ENCODE data around the gene TPCN2. TPM values are rescaled to one million over a fixed set of nuclear protein-coding genes. Genes with fewer than 3 reads are reported as not detected.
"Not testable (repeated sequence)": the region's sequence is repeated elsewhere in the genome, so short reads cannot be mapped to it uniquely, and the experiment has no call there.

Gene TPCN2
- total RNA-seq = 10 to 100 TPM in 1 of 2 donors, 1 to 10 TPM in 1; 8.7 to 13.8 TPM
- 10 to 100 TPM; 16.8 to 25.9 TPM for polyA plus RNA-seq (ENCODE audit: insufficient read length in 2 of 2)
- long read RNA-seq, donor 1, partial matches to known transcripts = 0 of 1 reads
- long read RNA-seq, donor 1, other reads (novel, unspliced or antisense) = 0 of 1 reads
- long read RNA-seq, donor 2 = 0 reads
- long read RNA-seq, donor 3, partial matches to known transcripts = 0 of 1 reads
- long read RNA-seq, donor 3, other reads (novel, unspliced or antisense) = 0 of 1 reads
- long read RNA-seq, donor 4 = 0 reads

DNA sequence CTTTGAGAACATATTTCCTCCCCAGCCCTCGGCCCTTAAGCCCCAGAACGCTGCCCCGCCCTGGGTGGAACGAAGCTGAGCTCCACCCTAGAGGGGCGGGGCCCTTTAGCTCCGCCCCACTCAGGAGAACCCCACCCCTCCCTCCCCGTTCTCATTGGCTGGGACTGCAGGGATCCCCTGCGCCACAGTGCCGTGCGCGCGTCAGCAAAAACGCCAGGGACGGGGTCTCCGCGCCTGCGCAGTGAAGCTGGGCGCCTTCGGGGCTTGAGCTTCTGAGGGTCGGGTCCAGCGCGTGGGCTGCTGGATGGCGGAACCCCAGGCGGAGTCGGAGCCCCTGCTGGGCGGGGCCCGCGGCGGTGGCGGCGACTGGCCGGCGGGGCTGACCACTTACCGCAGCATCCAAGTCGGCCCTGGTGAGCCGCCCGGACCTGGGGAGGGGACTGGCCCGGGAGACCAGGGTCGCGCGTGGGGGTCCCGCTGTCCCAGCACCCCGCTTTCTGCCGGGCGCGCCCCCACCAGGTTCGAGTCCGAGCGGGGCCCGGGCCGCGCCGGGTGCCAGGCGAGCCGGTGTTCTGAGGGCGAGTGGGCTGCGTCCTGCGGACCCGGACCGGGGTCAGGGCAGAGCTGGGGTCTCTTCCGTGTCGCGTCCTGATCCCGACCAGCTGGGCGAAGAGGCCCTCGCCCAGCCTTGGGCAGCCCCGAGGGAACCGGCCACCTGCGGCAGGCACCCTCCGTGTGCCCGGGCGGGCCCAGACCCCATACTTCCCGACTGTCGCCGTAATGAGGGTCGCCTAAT is at the start of gene TPCN2:
Gene TPCN2 (plus strand): TSS at position 239 of the 796 bp plus-strand sequence. CDS start 66 bp downstream, at position 305.
- Histone ChIP-seq H3K27me3 (ENCODE audit: control insufficient read depth, insufficient read depth, low read length) (no peaks in the 10 kb centered on the region), H3K4me1 (ENCODE audit: control insufficient read depth, insufficient read depth, low read length) (peaks cover 50% of the 10 kb centered on the region), H3K27ac (ENCODE audit: low read depth, low read length) (peak within 1 kb of the TSS; percentile 57), H3K9me3 (ENCODE audit: control insufficient read depth, insufficient read depth, low read length) (no peaks in the 10 kb centered on the region), H3K4me3 (ENCODE audit: low read depth, low read length) (peak within 1 kb of the TSS; percentile 61), H3K36me3 (ENCODE audit: control insufficient read depth, insufficient read depth, low read length) (peaks cover 22% of the 10 kb centered on the region)
- DNase-seq (ENCODE audit: low read depth in 4 of 6, low spot score in 6 of 6) = peak; percentile 79 to 99 (median 94)
- under 1% methylated on average over 76 of the region's 76 CpGs for WGBS (ENCODE audit: insufficient coverage)

DNA sequence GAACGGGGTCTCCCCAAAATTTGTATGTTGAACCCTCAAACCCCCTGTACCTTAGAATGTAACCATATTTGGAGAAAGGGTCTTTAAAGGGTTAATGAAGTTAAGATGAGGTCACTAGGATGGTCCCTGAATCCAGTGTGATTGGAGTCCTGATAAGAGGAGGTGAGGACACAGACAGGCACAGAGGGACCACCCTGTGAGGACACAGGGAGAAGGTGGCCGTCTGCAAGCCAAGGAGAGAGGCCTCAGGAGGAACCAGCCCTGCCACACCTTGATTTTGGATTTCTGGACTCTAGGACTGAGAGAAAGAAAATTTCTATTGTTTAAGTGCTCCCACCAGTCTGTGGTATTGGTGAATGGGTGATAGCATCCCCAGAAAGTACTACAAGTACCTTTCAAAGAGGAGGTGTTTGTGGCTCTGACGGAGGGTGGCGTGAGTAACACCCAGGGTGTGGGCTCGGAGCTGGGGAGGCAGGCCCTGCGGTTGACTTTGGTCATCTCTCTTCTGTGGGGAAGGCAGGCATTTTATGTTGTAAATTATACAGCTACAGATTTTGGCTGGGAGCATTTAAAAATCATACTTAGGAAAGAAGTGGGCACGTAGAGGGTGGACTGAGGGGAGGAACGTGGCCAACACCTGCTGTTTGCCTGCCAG is 49.5 kb upstream of the TPCN2 start:
- no peak for DNase-seq (ENCODE audit: low read depth in 4 of 6, low spot score in 6 of 6)
- Histone ChIP-seq H3K4me1 (ENCODE audit: control insufficient read depth, insufficient read depth, low read length) (peaks cover 32% of the 10 kb centered on the region), H3K4me3 (ENCODE audit: low read depth, low read length) (no peak overlapping the region), H3K36me3 (ENCODE audit: control insufficient read depth, insufficient read depth, low read length) (no peaks in the 10 kb centered on the region), H3K9me3 (ENCODE audit: control insufficient read depth, insufficient read depth, low read length) (no peaks in the 10 kb centered on the region), H3K27me3 (ENCODE audit: control insufficient read depth, insufficient read depth, low read length) (no peaks in the 10 kb centered on the region), H3K27ac (ENCODE audit: low read depth, low read length) (no peak overlapping the region)
- WGBS (ENCODE audit: insufficient coverage) = 79% methylated on average over 6 of the region's 8 CpGs

DNA sequence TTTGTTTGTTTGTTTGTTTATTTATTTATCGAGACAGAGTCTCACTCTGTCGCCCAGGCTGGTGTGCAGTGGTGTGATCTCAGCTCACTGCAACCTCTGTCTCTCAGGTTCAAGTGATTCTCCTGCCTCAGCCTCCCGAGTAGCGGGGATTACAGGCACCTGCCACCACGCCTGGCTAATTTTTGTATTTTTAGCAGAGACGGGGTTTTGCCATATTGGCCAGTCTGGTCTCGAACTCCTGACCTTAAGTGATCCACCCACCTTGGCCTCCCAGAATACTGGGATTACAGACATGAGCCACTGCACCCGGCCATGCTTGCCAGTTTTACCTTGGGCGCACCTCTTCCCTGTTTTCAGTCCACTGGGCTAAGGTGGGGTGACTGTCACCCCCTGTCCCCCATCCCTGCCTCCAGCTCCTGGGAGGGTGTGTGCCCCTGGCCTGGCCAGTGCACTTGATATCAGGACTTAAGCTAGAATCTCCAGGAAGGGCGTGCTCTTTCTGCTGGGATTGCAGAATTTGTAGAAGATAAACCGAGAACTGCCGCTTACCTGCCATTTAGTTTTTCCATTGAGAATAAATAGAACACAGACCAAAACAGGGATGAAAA is 48.9 kb upstream of the TPCN2 start:
- H3K4me3 ChIP-seq (ENCODE audit: low read depth, low read length); H3K27me3 ChIP-seq (ENCODE audit: control insufficient read depth, insufficient read depth, low read length); DNase-seq (ENCODE audit: low read depth in 4 of 6, low spot score in 6 of 6); H3K27ac ChIP-seq (ENCODE audit: low read depth, low read length); H3K36me3 ChIP-seq (ENCODE audit: control insufficient read depth, insufficient read depth, low read length); H3K9me3 ChIP-seq (ENCODE audit: control insufficient read depth, insufficient read depth, low read length): not testable (repeated sequence)
- 90% methylated on average over 10 of the region's 12 CpGs for WGBS (ENCODE audit: insufficient coverage)
- peaks cover 27% of the 10 kb centered on the region for H3K4me1 ChIP-seq (ENCODE audit: control insufficient read depth, insufficient read depth, low read length)

DNA sequence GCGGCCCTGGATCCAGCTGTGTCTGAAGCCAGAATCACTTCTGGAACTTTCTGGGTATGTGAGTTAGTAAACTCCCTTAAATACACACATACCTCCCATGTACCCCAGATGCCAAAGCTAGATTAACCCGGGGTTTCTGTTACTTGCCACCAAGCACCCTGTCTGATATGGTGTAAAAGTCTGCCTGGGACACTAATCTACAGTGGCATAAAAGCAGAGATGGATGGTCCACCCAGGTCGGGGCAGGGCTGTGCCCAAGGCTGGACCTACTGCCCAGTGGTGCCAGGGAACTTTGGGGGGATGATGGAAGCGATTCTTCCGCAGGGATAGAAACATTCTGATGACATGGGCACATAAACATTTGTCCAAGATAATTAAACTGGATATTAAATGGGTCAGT is 48.3 kb upstream of the TPCN2 start:
- Histone ChIP-seq H3K27ac (ENCODE audit: low read depth, low read length) (peak overlapping the region; percentile 62), H3K9me3 (ENCODE audit: control insufficient read depth, insufficient read depth, low read length) (no peaks in the 10 kb centered on the region), H3K27me3 (ENCODE audit: control insufficient read depth, insufficient read depth, low read length) (no peaks in the 10 kb centered on the region), H3K4me1 (ENCODE audit: control insufficient read depth, insufficient read depth, low read length) (peaks cover 30% of the 10 kb centered on the region), H3K4me3 (ENCODE audit: low read depth, low read length) (no peak overlapping the region), H3K36me3 (ENCODE audit: control insufficient read depth, insufficient read depth, low read length) (peaks cover under 1% of the 10 kb centered on the region)
- 100% methylated on average over 1 of the region's 5 CpGs for WGBS (ENCODE audit: insufficient coverage)
- no peak for DNase-seq (ENCODE audit: low read depth in 4 of 6, low spot score in 6 of 6)

DNA sequence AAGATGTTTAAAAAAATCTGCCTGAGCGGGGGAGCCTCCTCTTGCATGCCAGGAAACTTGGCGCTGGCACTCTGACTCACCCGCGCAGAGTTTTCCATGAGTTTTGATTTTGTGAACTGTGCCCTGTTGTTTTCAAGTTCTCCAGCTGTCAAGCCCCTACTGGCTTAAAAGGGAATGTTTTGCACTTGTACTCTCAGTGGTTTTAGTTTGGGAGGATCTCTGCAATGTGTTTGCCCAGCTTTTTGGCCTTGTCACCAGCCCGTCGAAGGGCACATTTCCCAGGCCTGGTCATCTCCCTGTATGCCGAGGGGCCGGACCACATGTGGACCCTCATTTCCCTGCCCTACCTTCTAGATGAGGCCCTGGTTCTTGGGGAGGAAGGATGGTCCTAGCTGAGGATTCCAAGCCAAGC is 47.9 kb upstream of the TPCN2 start:
- WGBS (ENCODE audit: insufficient coverage) = 20% methylated on average over 2 of the region's 8 CpGs
- peak in 2 of 6 donors; percentile 42 to 59 for DNase-seq (ENCODE audit: low read depth in 4 of 6, low spot score in 6 of 6)
- H3K27me3 ChIP-seq (ENCODE audit: control insufficient read depth, insufficient read depth, low read length) = no peaks in the 10 kb centered on the region
- no peak overlapping the region for H3K4me3 ChIP-seq (ENCODE audit: low read depth, low read length)
- peaks cover 30% of the 10 kb centered on the region for H3K4me1 ChIP-seq (ENCODE audit: control insufficient read depth, insufficient read depth, low read length)
- peaks cover 3% of the 10 kb centered on the region for H3K36me3 ChIP-seq (ENCODE audit: control insufficient read depth, insufficient read depth, low read length)
- H3K27ac ChIP-seq (ENCODE audit: low read depth, low read length) = peak overlapping the region; percentile 31
- H3K9me3 ChIP-seq (ENCODE audit: control insufficient read depth, insufficient read depth, low read length) = no peaks in the 10 kb centered on the region

DNA sequence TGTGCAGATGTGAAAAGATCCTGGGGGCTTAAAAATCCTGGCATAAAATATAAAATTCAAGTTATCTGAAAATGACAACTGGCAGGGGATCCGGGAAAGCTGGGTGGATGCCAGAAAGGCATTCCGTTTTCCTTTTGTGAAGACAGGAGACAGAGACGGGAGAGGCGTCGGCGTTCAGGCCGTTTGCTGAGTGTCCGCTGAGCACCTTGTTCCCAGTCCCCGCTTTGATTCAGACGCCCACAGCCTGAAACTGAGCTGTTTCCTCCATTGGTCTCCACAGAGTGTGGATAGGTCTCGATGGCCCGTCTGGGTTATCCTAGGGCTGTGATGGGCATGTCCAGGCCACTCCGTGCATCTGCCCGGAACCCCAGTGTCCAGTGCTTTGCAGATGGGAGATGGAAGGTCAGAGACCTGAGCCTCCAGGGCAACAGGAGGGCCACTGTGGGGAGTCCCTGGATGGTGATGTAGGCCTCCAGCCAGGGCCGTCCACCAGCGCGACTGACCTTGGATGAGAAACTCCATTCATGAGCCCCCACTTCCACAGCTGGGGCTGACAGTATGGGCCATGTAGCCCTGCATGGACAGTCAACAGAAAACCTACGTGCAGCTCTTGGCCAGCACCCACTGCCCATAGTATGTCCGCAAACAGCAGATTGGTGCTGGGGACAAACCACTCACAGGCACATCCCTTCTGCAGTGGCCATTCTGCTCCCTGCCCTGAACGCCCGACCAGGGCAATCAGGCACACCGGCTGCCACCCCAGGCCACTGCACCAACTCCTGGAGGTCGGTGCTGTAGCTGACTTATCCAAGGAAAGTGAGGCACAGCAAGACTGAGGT is 47.3 kb upstream of the TPCN2 start:
- no peak for DNase-seq (ENCODE audit: low read depth in 4 of 6, low spot score in 6 of 6)
- no peaks in the 10 kb centered on the region for H3K9me3 ChIP-seq (ENCODE audit: control insufficient read depth, insufficient read depth, low read length)
- peak overlapping the region; percentile 31 for H3K27ac ChIP-seq (ENCODE audit: low read depth, low read length)
- H3K27me3 ChIP-seq (ENCODE audit: control insufficient read depth, insufficient read depth, low read length) = no peaks in the 10 kb centered on the region
- H3K4me3 ChIP-seq (ENCODE audit: low read depth, low read length) = no peak overlapping the region
- peaks cover 3% of the 10 kb centered on the region for H3K36me3 ChIP-seq (ENCODE audit: control insufficient read depth, insufficient read depth, low read length)
- 76% methylated on average over 23 of the region's 23 CpGs for WGBS (ENCODE audit: insufficient coverage)
- peaks cover 30% of the 10 kb centered on the region for H3K4me1 ChIP-seq (ENCODE audit: control insufficient read depth, insufficient read depth, low read length)

DNA sequence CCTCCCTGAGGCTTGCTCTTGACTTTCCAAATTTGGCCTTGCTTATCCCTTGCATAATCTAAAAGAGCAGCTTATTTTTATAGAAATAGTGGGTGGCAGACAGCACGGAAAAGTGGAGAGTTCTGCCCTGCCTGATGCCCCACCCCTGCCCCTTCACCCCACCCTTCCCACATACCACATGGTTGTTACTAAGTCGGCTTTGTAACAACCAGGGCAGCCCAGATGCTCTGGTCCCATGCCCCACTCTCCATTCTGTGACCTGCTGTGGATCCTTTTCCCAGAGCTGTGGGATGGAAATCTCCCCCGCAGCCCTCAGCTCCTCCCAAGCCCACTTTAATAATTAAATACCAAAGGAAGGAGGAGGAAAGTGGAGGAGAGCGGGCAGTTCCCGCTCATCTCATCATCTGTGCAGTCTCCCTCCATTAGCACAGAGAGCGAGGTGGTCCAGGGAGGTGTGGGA is 46.6 kb upstream of the TPCN2 start:
- Histone ChIP-seq H3K36me3 (ENCODE audit: control insufficient read depth, insufficient read depth, low read length) (peaks cover 3% of the 10 kb centered on the region), H3K27ac (ENCODE audit: low read depth, low read length) (no peak overlapping the region), H3K27me3 (ENCODE audit: control insufficient read depth, insufficient read depth, low read length) (no peaks in the 10 kb centered on the region), H3K4me1 (ENCODE audit: control insufficient read depth, insufficient read depth, low read length) (peaks cover 30% of the 10 kb centered on the region), H3K4me3 (ENCODE audit: low read depth, low read length) (no peak overlapping the region), H3K9me3 (ENCODE audit: control insufficient read depth, insufficient read depth, low read length) (no peaks in the 10 kb centered on the region)
- no peak for DNase-seq (ENCODE audit: low read depth in 4 of 6, low spot score in 6 of 6)
- WGBS (ENCODE audit: insufficient coverage) = 67% methylated on average over 1 of the region's 6 CpGs

DNA sequence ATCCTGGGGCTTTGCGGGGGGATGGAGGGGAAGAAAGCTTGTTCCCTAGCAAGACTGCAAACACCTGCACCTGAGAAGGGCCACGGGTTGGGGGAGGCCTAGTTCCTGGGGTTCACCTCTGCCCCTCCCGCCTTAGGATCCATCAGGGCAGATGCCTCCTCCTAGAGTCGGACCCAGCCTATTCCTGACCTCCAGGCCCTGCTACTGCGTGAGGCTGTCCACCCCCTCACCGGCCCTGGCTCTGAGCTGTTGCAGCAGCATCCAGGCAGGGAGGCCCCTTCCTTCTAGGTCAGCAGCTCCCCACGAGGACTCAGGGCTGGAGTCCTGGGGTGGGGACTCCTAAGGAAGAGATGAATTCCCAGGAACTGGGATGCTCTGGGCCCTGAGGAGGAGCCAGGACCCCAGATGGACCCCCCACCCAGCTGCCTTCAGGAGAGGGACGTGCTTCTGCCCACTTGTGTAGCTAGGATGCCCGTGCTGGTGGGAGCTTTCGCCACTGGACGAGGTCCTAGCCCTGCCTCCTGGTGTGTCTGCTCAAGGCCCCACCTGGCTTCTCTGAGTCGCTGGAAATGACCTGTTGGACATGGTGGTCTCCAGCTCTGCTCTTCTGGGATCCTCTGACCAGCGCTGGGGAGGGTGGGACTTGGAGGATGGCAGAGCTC is 46.0 kb upstream of the TPCN2 start:
- Histone ChIP-seq H3K36me3 (ENCODE audit: control insufficient read depth, insufficient read depth, low read length) (peaks cover 3% of the 10 kb centered on the region), H3K27me3 (ENCODE audit: control insufficient read depth, insufficient read depth, low read length) (no peaks in the 10 kb centered on the region), H3K9me3 (ENCODE audit: control insufficient read depth, insufficient read depth, low read length) (no peaks in the 10 kb centered on the region), H3K27ac (ENCODE audit: low read depth, low read length) (no peak overlapping the region), H3K4me1 (ENCODE audit: control insufficient read depth, insufficient read depth, low read length) (peaks cover 30% of the 10 kb centered on the region), H3K4me3 (ENCODE audit: low read depth, low read length) (no peak overlapping the region)
- DNase-seq (ENCODE audit: low read depth in 4 of 6, low spot score in 6 of 6) = no peak
- 92% methylated on average over 11 of the region's 13 CpGs for WGBS (ENCODE audit: insufficient coverage)

Data from spinal cord (tissue), 10 donors.